Measurements from ENCODE around the gene ACO2.
"Not testable (repeated sequence)": the region's sequence is repeated elsewhere in the genome, so short reads cannot be mapped to it uniquely, and the experiment has no call there.

Gene ACO2

DNA sequence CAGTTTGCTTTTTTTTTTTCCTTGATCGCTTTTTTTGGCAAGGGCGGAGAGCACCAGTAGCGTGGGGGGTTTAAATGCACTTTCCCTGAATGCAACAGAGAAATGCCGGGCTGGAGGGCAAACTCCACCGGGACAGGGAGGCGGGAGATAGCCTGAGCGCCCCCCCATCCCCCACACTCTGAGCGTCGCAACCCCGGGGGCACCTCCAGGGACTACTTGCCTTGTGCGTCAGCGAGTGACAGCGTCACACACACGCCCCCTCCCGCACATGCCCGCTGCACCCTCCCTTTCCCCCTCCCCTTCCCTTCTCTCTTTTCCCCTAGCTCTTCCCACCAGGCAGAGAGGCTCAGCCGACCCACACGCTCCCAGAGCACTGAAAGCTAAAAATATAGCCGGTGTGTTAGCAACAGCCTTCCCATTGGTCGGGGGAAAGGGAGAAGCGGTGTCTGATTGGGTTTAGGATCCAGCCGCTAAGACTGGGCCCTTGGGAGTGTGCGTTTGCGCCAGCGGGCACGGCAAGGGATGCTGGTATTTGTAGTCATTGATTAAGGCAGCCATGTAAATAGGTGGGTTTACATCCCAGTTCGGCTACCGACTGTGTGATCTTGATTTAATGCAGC is 20.6 kb upstream of the ACO2 start:
- peak; percentile 87 to 90 for DNase-seq

DNA sequence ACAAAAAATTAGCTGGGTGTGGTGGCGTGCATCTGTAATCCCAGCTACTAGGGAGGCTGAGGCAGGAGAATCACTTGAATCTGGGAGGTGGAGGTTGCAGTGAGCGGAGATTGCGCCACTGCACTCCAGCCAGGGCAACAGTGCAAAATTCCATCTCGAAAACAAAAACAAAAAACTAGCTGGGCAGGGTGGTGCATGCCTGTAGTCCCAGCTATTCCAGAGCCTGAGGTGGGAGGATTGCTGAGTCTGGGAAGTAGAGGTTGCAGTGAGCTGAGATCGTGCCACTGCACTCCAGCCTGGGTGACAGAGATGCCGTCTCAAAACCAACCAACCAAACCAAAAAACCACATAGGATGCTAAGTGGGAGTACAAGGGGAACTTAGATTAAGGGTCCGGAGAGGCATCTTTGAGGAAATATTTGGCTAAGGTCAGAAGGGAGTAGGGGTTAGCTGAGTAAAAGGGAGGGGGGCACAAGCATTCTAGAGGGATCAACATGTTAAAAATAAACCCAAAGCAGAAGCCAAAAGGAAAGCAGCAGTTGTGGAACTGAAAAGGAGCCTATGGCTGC is 10.7 kb upstream of the ACO2 start:
- no peak for DNase-seq

DNA sequence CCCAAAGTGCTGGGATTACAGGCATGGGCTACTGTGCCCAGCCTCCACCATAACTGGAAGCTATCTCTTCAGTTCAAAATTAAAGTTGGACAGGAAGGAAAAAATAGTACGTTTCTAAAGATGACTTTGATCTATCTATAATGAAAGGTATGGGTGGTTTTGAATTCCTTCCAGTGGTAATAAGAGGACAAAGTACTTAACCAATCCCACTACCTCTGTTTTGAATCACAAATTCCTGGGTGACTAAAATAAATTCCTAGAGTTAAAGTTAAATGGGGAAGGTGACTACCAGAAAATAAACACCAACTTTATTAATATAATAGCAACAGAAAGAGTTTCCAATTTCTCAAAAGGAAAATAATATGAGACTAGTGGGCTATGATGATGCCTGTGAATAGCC is 9.5 kb upstream of the ACO2 start:
- DNase-seq = no peak

DNA sequence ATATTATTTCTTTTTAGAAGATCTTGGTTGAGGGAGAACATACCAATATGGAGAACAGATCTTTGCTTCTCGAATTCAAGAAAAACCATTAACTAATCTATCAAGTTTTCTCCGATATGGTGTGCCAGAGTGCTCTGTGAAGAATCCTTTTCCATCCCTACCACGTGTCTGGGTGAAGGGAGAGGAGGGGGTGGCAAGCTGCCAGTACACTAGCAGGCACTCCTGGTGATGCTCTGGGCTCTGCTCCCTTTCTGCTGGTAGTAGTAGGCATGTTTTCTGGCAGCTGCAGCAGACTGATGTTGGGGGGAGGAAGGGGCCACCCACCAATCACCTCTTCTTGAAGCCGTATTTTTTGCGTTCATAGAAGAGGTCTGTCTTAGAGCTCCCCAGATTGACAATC is 8.8 kb upstream of the ACO2 start:
- DNase-seq = not testable (repeated sequence)

DNA sequence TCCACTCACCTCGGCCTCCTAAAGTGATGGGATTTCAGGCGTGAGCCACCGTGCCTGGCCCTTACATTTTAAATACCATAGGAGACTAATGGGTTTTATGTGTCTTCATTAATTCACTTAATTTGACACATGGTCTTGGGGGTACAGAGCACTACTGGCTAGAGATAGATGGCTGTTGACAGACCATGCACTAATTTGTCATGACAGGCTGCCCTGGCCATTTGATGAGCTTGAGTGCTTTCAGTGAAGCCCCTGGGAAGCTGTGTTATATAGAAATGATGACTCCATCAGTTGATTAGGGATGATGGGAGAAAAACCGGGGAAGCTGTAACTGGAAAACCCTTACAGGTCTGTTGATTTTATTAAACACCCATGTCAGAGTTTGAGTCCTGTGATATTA is 7.0 kb upstream of the ACO2 start:
- DNase-seq = no peak

DNA sequence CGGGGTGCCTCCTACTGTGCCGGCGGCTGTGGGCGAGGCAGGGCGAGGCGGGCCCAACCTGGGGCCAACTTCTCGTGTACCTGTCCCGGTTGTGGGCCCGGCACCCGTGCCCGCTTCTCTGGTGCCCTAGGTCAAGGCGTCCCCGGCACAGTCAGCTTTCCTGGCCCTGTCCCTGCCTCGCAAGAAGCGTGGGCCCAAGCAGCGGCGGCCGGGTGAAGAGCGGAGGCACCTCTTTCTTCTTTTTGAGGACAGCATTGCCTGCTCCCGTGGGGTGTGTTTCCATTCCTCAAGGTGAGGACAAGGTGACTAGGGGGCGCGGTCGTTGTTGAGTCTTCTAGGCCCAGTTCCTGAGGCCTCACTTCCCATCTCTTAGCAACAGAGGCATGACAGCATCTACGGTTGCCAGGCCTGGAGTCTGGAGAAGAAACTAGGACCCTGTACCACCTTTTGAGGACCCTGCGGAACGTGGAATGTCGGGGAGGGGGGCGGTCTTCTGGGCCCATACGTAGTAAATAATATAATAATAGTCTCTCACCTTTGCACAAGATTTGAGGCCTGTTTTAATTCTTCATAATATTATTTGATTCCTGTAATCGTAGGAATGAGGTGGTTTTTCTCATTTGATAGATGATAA is 418 bp downstream of the ACO2 start:
- peak; percentile 40 to 53 for DNase-seq

GRCh38 chr22:41470886-41471285 is 2.0 kb downstream of the ACO2 start:
- DNase-seq = no peak

- DNase-seq = no peak
These were observed 2.7 kb downstream of the ACO2 start for GRCh38 chr22:41471568-41471967.

DNA sequence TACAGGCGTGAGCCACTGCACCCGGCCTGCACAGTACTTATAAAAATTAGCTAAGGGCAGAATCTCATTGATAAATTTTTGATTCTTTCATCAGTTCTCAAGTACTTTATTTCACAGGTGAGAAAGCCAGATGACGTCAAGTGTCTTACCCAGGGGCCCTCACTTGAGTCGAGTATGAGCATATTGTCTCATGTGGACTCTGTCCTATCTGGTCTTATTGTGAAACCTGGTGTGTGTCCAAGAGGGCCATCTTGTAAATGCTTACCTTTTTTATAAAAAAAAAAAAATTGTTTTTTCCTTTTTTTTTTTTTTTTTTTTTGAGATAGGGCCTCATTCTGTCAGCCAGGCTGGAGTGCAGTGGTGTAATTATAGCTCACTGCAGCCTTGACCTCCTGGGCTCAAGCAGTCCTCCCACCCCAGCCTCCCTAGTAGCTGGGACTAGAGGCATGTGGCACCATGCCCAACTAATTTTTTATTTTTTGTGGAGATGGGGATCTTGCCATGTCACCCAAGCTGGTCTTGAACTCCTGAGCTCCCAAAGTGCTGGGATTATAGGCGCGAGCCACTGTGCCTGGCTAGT is 6.0 kb downstream of the ACO2 start:
- no peak for DNase-seq

GRCh38 chr22:41478473-41478872 is 9.6 kb downstream of the ACO2 start:
- no peak for DNase-seq

DNA sequence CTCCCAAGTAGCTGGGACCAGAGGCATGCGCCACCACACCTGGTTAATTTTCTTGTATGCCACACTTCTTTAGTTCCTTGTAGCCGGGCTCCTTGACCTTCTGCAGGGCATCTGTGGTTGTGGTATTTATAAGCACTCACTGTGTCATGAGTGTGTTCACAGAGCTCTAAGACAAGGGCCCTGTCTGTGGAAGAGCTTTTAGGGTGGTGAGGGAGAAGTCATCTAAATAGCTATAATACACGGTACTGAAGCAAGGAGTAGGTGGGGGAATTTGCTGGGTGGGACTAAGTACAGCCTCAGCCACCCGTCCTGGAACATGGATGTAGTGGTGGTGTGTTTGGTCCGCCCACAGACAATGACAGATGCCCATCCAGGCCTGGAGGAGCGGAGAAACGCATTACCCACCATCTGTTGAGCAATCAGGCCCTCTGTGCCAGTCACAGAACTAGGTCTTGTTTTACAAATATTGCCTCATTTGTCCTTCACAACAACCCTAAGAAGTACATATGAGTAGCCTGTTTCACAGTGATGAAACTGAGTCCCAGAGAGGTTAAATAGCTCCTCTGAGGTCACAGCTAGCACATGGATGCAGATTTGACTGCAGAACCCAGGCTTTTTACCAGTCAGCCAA is 10.1 kb downstream of the ACO2 start:
- no peak for DNase-seq

- no peak for DNase-seq
These were observed 10.9 kb downstream of the ACO2 start for GRCh38 chr22:41479671-41480396.

DNA sequence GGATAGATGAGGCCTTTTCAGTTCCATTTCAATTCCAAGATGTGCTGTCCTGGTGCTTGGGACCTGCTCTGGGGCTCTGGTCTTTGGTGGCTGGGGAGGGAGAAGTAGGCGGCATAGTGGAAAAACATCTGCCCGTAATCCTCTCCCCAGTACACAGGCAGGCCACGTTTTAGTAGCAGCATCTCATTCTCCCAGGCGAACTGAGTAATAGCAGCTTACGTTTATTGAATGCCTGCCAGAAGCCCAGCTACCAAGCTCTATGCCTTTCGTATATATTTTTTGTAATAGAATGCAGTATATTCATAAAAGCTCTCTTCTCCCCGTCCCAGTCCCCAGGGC is 11.4 kb downstream of the ACO2 start:
- DNase-seq = no peak

- DNase-seq = no peak
These were observed 12.4 kb downstream of the ACO2 start for GRCh38 chr22:41481131-41481830.

DNA sequence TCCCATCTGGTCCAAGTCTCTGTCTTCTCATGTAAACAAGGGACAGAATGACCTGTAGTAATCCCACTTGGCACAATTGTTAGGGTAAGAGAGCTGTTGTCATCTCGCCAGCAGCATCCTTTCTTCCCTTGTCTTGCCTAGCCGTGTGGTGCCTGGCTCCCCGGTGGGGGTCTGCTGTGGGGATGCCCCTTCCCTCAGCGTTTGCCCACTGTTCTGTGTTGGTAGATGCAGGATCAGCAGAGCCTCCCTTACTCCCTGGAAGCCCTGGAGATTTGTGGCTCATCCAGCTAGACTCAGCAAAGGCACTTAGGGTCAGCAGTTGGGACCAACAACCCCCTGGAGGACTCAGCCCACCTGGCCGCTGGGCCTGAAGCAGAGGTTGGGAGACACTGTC is 13.0 kb downstream of the ACO2 start:
- DNase-seq = no peak

DNA sequence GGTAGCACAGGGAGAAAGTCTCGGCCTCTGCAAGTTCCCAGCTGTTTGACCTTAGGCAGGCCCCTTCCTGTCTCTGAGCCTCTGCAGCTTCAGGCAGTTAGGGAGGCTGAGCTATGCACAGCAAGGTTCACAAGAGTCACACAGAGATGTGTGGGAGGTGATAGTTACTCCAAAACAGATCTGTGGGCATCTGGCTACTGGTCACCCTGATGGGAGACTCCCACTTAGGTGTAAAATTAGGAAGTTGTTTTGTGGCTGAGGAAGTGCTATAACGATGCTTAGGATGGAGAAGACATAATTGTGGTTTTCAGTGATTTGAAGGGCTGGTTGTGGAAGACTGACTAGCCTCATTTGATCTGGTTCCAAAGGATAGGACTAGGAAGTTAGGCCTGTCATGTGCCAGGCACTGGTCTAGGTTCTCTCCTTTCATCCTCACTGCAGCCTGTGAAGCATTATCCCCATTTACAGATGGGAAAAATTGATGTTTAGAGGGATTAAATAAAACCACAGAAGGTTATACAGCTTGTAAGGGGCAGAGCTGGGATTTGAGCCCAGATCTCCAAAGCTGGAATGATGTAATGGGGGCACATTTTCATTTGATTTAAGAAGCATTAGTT is 13.5 kb downstream of the ACO2 start:
- no peak for DNase-seq

GRCh38 chr22:41485033-41485432 is 16.1 kb downstream of the ACO2 start:
- no peak for DNase-seq

DNA sequence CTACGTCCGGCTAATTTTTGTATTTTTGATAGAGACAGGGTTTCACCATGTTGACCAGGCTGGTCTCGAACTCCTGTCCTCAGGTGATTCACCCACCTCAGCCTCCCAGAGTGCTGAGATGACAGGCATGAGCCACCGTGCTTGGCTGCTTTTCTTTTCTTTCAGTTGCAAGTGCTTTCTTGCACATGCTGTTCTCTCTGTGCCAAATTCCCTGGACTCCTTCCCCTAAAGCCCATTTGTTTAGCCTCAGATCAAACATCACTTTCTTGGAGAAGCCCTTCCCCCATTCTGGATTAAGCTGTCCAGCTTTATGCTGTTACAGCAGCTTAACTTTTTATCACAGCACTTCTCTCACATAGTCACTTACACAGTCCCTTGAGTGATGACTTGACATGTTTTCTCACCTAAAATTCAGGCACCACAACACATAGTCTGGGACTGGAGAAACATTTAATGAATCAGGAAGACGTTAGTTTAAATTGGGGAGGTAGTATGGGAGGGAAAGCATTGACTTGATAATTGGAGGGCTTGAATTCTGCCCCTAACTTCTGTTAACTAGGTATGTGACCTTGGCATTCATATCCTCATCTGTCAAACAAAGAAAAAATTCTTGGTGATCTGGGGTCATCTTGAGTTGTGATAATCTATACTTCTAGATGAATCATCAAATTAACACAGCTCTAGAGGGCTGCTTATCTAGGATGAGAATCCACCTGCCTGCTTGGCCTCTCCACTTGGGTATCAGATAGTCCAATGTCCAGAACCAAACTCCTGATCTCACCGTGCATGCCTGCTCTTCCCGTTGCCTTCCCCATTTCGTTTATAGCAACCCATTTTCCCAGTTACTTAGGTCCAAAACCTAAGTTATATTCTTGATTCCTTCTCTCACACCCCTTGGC is 18.4 kb downstream of the ACO2 start:
- no peak for DNase-seq

GRCh38 chr22:41488076-41488475 is 19.2 kb downstream of the ACO2 start:
- no peak for DNase-seq

DNA sequence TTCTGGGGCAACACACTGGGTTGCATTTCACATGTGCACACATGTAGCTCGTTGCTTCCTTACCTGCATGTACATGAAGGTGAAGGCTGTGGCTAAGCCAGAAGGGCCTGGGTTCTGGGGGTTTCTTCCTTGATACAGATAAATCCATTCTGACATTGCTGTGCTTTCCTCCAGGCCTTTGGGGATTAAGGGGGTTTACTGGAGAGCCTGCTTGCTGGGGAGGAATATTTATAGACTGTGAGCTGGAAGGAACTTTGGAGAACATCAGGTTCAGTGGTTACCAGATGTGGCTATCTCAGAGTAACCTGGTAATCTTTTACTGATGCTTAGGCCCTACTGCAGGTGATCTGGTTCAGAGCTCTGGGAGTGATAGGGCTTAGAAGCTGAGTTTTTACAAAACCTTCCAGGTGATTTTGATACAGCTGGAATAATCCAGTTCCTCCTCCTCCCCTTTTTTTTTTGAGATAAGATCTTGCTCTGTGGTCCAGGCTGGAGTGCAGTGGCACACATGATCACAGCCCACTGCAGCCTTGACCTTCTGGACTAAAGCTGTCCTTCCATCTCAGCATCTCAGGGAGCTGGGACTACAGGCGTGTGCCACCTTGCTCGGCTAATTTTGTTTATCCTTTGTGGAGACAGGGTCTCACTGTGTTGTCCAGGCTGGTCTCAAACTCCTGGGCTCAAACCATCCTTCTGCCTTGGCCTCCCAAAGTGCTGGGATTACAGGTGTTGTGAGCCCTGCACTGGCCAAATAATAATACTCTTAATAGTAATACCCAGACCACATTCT is 19.9 kb downstream of the ACO2 start:
- no peak for DNase-seq

All from activated CD4-positive, alpha-beta T cell treated with anti-CD3 and anti-CD28 coated beads, Interleukin-2, amount 50 U/mL, for 48 hours (primary cell).